GM10266 (cell line): ENCODE data around the gene HLA-DQA1.

Source experiments
- DNase-seq: peaks from one replicate; pipeline ENCODE4 v3.0.0; 2012; ENCODE audit errors: extremely low spot score
- CTCF ChIP-seq: IDR thresholded peaks from 2 replicates; pipeline ENCODE4 v1.5.1; 2012; ENCODE audit warnings: mild to moderate bottlenecking, low read depth; ENCODE audit not compliant: control insufficient read depth, insufficient read depth; ENCODE audit errors: missing control alignments

Gene HLA-DQA1

DNA sequence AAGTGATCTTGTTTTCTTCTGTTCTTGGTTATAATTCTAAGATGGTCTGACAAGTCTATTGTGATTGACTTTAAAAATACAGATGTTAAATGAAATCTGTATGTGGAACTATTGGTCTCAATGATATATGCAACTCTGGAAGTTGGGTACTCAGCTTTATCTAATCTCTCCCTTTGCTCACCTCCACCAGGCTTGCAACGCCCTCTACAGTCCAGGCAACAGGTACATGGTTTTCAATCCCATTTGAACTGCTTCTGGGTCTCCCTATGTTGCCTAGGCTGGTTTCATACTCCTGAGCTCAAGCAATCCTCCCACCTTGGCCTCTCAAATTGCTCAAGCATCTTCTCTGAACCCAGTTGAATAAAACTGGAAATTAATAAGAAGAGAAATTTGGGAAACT is 54.8 kb downstream of the HLA-DQA1 start:
- TF ChIP-seq CTCF, result peak; percentile 89
- peak; percentile 54 for DNase-seq
